ENCODE results near the gene REEP2. TPM values are rescaled to one million over a fixed set of nuclear protein-coding genes. Genes with fewer than 3 reads are reported as not detected.

REEP2 gene
- total RNA-seq, 2 experiments from 2014 or later = 6.1 to 10.9 TPM

DNA sequence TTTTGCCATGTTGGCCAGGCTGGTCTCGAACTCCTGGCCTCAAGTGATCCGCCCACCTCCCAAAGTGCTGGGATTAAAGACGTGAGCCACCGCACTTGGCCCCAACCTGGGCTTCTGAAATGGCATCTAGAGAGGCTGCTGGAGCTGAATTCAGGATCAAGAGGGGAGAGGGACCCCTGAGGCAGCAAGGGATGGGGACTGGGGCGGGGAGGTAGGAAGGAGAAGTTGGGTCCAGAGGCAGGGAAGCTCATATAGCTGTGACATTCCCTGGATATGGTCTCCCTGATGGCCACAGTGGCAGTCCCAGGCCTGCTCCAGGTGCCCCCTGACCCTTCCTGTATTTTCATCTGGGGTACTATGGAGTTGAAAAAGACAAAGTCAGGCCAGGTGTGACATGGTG lies 12.1 kb downstream of the REEP2 start:
- Mint-ChIP-seq H3K9me3 (no peaks in the 10 kb centered on the region), H3K27me3 (peaks cover 4% of the 10 kb centered on the region), H3K27ac (no peak overlapping the region), H3K36me3 (no peaks in the 10 kb centered on the region), H3K4me1 (ENCODE audit: low read depth) (peaks cover 6% of the 10 kb centered on the region), H3K4me3 (no peak overlapping the region)
- intact Hi-C loops (cut with micrococcal nuclease) = loop anchor here (1.0 kb wide), 1 partner anchor 52 kb away; no protein-coding TSS in a partner anchor
- ChIA-PET POLR2A (interaction anchor here (1.7 kb wide), 1 partner anchor 14 kb away, joined by 6 read pairs; the partner anchor contains the start of gene EGR1), CTCF (interaction anchor here (1.2 to 6.3 kb wide), 6 partner anchors 9 to 53 kb away, joined by 4 to 71 read pairs (median 25); partner anchors contain the start of gene EGR1)
- DNase-seq = no peak

DNA sequence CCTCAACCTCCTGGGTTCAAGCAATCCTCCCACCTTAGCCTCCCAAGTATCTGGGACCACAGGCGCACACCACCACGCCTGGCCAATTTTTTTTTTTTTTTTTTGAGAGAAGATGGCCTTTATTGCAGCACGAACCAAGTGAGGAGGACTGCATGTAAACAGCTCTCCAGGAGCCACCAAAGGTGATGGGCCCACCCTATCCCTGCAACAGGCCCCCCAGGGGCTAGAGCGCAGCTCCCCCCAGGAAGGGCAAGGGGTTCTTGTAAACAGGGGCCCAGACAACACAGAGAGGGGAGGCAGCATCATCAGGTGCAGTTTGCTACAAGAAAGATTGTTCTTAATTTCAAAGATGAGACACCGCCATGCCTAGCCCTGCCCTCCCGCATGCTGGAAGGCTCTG lies 13.9 kb downstream of the REEP2 start:
- H3K4me1 Mint-ChIP-seq (ENCODE audit: low read depth) = peaks cover 8% of the 10 kb centered on the region
- no peak for DNase-seq
- CTCF ChIA-PET = interaction anchor here (3.5 to 6.3 kb wide), 2 partner anchors 12 to 51 kb away, joined by 10 to 71 read pairs; partner anchors contain the start of gene EGR1
- no peak overlapping the region for H3K4me3 Mint-ChIP-seq
- POLR2A ChIA-PET = interaction anchor here (1.7 kb wide), 1 partner anchor 12 kb away, joined by 6 read pairs; the partner anchor contains the start of gene EGR1
- H3K27ac Mint-ChIP-seq = no peak overlapping the region
- peaks cover 4% of the 10 kb centered on the region for H3K27me3 Mint-ChIP-seq
- intact Hi-C loops (cut with micrococcal nuclease) = no loop called here
- no peaks in the 10 kb centered on the region for H3K9me3 Mint-ChIP-seq
- no peaks in the 10 kb centered on the region for H3K36me3 Mint-ChIP-seq

DNA sequence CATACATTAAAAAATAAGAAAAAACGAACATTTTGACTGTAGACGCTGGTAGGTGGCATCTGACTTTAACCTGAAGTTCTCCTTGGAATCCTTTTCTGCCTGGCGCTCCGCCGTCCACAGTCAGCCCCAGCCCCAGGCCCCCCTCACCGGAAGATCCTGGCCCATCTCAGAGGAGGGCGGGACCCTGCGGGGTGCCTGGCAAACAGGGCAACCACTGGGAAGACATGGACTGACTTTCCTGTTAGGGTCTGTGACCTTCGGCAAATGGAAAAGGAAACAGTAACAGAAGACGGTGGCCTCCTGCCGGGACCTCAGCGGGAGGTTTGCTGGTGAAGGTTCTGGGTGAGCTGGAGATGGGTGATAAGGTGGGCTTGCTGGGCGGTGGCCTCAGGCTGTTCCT lies 14.7 kb downstream of the REEP2 start:
- no peak for DNase-seq
- Mint-ChIP-seq H3K36me3 (no peaks in the 10 kb centered on the region), H3K4me3 (no peak overlapping the region), H3K9me3 (no peaks in the 10 kb centered on the region), H3K27me3 (peaks cover 4% of the 10 kb centered on the region), H3K4me1 (ENCODE audit: low read depth) (peaks cover 17% of the 10 kb centered on the region), H3K27ac (no peak overlapping the region)
- CTCF ChIA-PET = interaction anchor here (0.8 to 6.3 kb wide), 3 partner anchors 11 to 96 kb away, joined by 3 to 71 read pairs (median 10); partner anchors contain the start of gene EGR1
- POLR2A ChIA-PET = no interaction called here
- intact Hi-C loops (cut with micrococcal nuclease) = no loop called here

DNA sequence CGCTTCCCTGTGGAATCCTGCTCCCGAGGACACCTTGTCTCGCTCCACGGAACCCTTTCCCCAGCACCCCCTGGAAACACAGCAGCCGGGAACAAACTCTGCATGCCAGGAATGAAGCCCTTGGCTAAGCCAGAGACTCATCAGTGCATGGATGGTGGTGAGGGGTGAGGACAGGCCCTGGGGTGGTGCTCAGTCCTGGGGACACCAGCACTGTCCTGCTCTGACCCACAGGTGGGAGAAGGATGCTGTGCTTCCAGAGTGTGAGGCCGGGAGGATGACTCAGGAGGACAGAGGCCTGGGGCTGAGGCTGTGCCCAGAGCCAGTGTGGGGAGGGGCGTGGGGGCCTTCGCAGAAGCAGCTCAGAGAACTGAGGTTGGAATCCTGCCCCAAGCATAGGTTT lies 15.3 kb downstream of the REEP2 start:
- ChIA-PET CTCF (interaction anchor here (0.8 to 3.5 kb wide), 2 partner anchors 11 to 95 kb away, joined by 3 to 10 read pairs; partner anchors contain the start of gene EGR1), POLR2A (no interaction called here)
- Mint-ChIP-seq H3K27ac (no peak overlapping the region), H3K4me3 (no peak overlapping the region), H3K36me3 (peaks cover under 1% of the 10 kb centered on the region), H3K9me3 (no peaks in the 10 kb centered on the region), H3K27me3 (peaks cover 4% of the 10 kb centered on the region), H3K4me1 (ENCODE audit: low read depth) (peaks cover 22% of the 10 kb centered on the region)
- intact Hi-C loops (cut with micrococcal nuclease) = no loop called here
- DNase-seq = no peak

DNA sequence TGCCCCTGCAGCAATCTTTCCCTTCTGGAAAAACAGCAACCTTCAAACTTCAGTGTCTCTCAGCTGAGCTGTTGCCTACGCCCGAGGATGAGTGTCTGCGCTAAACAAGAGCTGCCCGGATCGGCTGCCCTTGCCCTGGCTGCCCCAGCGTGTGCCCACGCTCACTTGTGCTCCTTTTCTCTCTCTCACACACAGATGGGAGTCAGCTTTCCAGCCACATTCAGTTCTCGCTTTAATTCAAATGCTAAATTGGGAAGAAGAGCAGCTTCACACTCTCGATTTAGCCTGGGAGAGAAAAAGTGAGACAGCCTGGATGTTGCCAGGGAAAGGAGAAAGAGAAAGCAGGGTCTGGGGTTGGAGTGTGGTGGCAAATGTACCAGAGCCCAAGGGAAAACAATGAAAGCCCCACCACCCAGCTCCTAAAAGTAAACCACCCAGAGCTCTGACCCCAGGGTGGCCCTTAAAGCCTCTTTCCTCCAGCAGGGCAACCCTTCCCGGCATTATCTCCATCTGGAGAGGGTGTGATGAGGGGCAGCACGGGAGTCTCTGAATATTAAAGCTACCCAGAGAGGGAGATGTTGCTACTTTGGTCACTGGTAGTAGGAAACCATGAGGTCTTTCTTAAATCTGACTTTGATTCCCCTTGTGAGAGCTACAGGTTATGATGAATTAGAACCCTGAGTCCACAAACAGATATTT lies 16.5 kb downstream of the REEP2 start:
- no peak overlapping the region for H3K4me3 Mint-ChIP-seq
- intact Hi-C loops (cut with micrococcal nuclease) = loop anchor here (5.0 kb wide), 1 partner anchor 992 kb away; no protein-coding TSS in a partner anchor
- DNase-seq = no peak
- CTCF ChIA-PET = interaction anchor here (0.6 to 3.5 kb wide), 5 partner anchors 9 to 102 kb away, joined by 3 to 10 read pairs (median 3); partner anchors contain the start of gene EGR1
- POLR2A ChIA-PET = no interaction called here
- H3K4me1 Mint-ChIP-seq (ENCODE audit: low read depth) = peaks cover 29% of the 10 kb centered on the region
- no peaks in the 10 kb centered on the region for H3K9me3 Mint-ChIP-seq
- H3K27me3 Mint-ChIP-seq = no peaks in the 10 kb centered on the region
- H3K27ac Mint-ChIP-seq = no peak overlapping the region
- H3K36me3 Mint-ChIP-seq = peaks cover 2% of the 10 kb centered on the region

DNA sequence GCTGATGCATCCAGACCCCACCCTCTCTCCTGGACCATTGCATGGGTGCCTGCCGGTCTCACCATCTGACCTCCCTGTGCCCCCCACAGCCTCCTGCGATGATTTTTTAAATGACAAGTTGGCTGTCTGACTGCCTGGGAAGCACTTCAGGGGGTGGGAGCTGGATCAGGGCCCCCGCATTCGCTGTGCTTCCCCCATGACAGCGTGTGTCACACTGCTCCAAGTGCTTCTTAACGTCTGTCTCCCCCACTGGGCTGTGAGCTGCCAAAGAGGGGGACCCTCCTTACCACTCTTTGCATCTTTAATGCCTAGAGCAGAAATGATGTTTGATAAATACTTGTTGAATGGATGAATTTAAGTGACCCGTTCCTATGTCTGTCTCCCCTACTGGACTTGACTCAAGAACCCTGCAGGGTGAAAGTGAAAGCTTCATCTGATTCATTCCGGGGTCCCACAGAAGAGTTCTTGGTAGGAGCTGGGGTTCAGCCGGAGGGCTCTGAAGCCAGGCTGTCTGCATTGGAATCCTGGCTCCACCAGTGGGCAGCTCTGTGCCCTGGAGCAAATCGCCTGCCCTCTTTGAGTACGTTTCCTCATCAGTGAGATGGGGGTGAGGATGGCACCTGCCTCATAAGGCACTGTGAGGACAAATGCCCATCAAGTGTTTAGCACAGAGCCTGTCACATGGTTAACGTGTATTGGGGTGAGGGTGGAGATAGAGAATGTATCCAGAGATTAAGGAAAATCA lies 18.8 kb downstream of the REEP2 start:
- intact Hi-C loops (cut with micrococcal nuclease) = loop anchor here (5.0 kb wide), 1 partner anchor 990 kb away; no protein-coding TSS in a partner anchor
- H3K36me3 Mint-ChIP-seq = peaks cover 2% of the 10 kb centered on the region
- H3K4me1 Mint-ChIP-seq (ENCODE audit: low read depth) = peaks cover 42% of the 10 kb centered on the region
- no peak overlapping the region for H3K4me3 Mint-ChIP-seq
- POLR2A ChIA-PET = interaction anchor here (0.8 to 2.0 kb wide), 3 partner anchors 8 to 118 kb away, joined by 3 to 12 read pairs (median 4); partner anchors contain the start of genes HSPA9 and REEP2
- no peak for DNase-seq
- CTCF ChIA-PET = interaction anchor here (1.0 to 2.4 kb wide), 4 partner anchors 9 to 105 kb away, joined by 3 to 10 read pairs (median 6); partner anchors contain the start of gene KDM3B
- H3K9me3 Mint-ChIP-seq = no peaks in the 10 kb centered on the region
- no peaks in the 10 kb centered on the region for H3K27me3 Mint-ChIP-seq
- peak overlapping the region; percentile 52 for H3K27ac Mint-ChIP-seq

DNA sequence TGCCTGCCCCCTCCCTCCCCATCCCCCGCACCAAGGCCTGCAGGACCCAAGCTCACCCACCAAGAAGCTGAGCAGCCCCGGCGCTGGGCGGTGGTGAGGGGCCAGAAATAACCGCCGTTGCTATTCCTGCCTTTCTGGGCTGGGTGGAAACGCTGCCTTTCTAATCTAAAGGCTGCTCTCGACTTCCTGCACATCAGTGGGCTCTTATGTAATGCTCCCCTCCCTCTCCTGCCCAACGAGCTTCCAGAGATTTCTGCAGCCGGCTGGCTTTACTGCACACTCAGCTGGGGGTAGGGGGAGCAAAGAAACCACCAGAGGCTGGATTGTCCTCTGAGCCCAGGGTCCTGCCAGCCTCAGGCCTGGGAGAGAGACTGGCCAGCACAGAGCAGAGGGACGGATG lies 19.5 kb downstream of the REEP2 start:
- H3K4me3 Mint-ChIP-seq = no peak overlapping the region
- no peak for DNase-seq
- H3K36me3 Mint-ChIP-seq = peaks cover 2% of the 10 kb centered on the region
- peaks cover 42% of the 10 kb centered on the region for H3K4me1 Mint-ChIP-seq (ENCODE audit: low read depth)
- H3K9me3 Mint-ChIP-seq = no peaks in the 10 kb centered on the region
- CTCF ChIA-PET = interaction anchor here (1.0 to 4.1 kb wide), 7 partner anchors 9 to 106 kb away, joined by 3 to 30 read pairs (median 5); partner anchors contain the start of gene KDM3B
- POLR2A ChIA-PET = interaction anchor here (0.6 to 2.0 kb wide), 2 partner anchors 9 to 93 kb away, joined by 4 to 12 read pairs; no protein-coding TSS in a partner anchor
- peak overlapping the region; percentile 99 for H3K27ac Mint-ChIP-seq
- intact Hi-C loops (cut with micrococcal nuclease) = loop anchor here (5.0 kb wide), 1 partner anchor 989 kb away; no protein-coding TSS in a partner anchor
- H3K27me3 Mint-ChIP-seq = no peaks in the 10 kb centered on the region

DNA sequence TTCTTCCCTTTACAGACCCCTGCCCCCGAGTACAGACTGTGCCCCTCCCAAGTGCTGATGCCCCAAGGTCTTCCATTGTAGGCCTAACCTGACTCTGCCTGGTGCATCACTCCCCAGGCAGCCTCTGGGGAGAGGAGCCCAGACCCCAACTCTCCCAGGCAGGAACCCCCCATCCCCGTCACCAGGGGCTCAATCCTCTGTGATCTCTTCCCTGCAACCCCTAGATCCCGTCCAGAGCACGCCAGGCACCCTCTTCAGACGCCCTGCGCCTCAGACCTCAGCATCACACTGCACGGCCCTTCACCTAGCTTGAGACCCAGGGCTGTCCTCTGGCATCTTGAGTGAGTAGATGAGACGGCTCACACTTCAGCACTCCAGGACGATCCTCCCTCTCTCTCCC lies 20.0 kb downstream of the REEP2 start:
- peak overlapping the region; percentile 99 for H3K27ac Mint-ChIP-seq
- H3K27me3 Mint-ChIP-seq = no peaks in the 10 kb centered on the region
- H3K9me3 Mint-ChIP-seq = no peaks in the 10 kb centered on the region
- peaks cover 2% of the 10 kb centered on the region for H3K36me3 Mint-ChIP-seq
- ChIA-PET CTCF (interaction anchor here (1.0 to 4.1 kb wide), 5 partner anchors 9 to 106 kb away, joined by 3 to 30 read pairs (median 5); partner anchors contain the start of gene KDM3B), POLR2A (interaction anchor here (0.6 to 2.7 kb wide), 4 partner anchors 9 to 117 kb away, joined by 3 to 12 read pairs (median 7); partner anchors contain the start of genes ETF1 and HSPA9)
- no peak for DNase-seq
- peak overlapping the region; percentile 67 for H3K4me3 Mint-ChIP-seq
- peaks cover 42% of the 10 kb centered on the region for H3K4me1 Mint-ChIP-seq (ENCODE audit: low read depth)
- intact Hi-C loops (cut with micrococcal nuclease) = loop anchor here (5.0 kb wide), 1 partner anchor 988 kb away; no protein-coding TSS in a partner anchor

DNA sequence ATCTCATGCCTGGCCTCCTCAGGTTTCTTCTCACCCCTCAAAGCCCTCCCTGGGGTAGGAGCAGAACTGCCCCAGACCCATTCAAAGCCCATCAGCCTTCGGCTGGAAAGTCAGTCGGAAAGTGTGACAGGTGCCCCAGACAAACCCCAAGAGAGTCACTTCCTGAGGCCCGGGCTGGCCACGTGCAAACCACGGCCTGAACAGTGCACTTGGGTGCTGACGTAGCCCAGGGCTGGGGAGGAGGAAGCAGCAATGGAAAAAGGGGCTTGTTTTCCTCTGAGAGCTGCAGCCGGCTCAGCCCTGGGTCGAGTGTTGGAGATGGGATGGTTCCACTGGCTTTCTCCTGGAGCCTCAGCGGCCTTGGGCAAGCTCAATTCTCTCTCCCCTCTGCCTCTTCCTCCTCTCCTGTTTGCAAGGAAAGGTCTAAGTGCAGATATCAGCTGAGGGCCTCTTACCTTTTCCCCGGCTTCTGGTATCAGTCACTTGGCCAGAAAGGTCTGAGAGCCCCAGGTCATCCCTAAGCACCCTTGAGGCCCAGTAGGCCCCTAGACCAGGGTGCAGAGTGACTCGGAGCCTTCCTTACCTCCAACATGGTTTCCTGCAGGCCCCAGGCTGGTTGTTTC lies 20.6 kb downstream of the REEP2 start:
- H3K27ac Mint-ChIP-seq = peak overlapping the region; percentile 99
- H3K36me3 Mint-ChIP-seq = peaks cover 2% of the 10 kb centered on the region
- peak; percentile 95 for DNase-seq
- no peaks in the 10 kb centered on the region for H3K9me3 Mint-ChIP-seq
- intact Hi-C loops (cut with micrococcal nuclease) = loop anchor here (5.0 kb wide), 1 partner anchor 988 kb away; no protein-coding TSS in a partner anchor
- POLR2A ChIA-PET = interaction anchor here (0.9 to 2.7 kb wide), 3 partner anchors 10 to 116 kb away, joined by 3 to 12 read pairs (median 10); partner anchors contain the start of genes ETF1 and HSPA9
- peak overlapping the region; percentile 67 for H3K4me3 Mint-ChIP-seq
- CTCF ChIA-PET = interaction anchor here (0.6 to 4.1 kb wide), 4 partner anchors 10 to 107 kb away, joined by 3 to 30 read pairs (median 4); partner anchors contain the start of gene KDM3B
- peaks cover 42% of the 10 kb centered on the region for H3K4me1 Mint-ChIP-seq (ENCODE audit: low read depth)
- no peaks in the 10 kb centered on the region for H3K27me3 Mint-ChIP-seq

DNA sequence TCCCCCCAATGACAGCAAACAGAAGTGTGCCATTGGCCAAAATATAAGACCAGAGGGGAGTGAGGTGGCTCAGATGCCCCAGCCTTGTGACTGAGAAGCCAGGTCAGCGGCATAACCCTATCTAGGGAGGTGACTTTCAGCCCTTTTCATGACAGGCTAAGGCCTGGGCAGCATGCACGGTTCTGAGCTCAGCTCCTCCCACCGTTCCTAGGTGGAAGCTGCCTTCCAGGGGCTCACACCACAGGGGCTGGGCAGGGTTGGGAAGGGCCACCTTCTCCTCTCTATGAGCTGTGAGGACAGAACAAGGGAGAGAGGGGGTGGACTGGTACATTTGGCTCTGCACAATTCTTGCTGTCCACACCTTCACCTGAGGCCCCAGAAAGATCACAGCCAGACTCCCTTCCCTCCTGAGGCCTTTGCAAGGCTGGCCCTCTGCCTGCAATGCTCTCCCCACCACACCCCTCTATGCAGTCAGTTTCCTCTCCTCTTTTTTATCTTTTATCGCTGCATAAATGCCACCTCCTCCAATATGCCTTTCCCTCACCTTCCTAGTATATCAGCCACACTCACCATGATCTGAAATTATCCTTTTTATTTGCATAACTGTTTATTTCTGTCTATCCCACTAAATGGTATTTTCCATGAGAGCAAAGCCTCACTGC lies 21.3 kb downstream of the REEP2 start:
- intact Hi-C loops (cut with micrococcal nuclease) = no loop called here
- POLR2A ChIA-PET = interaction anchor here (0.9 to 2.7 kb wide), 3 partner anchors 10 to 115 kb away, joined by 3 to 12 read pairs (median 10); partner anchors contain the start of genes ETF1 and HSPA9

More for the DNA sequence above, 21.3 kb downstream of the REEP2 start:
- DNase-seq = no peak
- Mint-ChIP-seq H3K4me3 (no peak overlapping the region), H3K36me3 (peaks cover 2% of the 10 kb centered on the region), H3K27me3 (no peaks in the 10 kb centered on the region), H3K4me1 (ENCODE audit: low read depth) (peaks cover 42% of the 10 kb centered on the region), H3K27ac (peak overlapping the region; percentile 99), H3K9me3 (no peaks in the 10 kb centered on the region)
- CTCF ChIA-PET = interaction anchor here (0.6 to 4.1 kb wide), 4 partner anchors 10 to 108 kb away, joined by 3 to 30 read pairs (median 4); partner anchors contain the start of gene KDM3B
